Heart left ventricle (tissue), 13 donors: ENCODE measurements around the gene NUTF2.

Experiments used
- CTCF ChIP-seq, 12 donors: fragments of 200-600 bp; sonication (generic) in 4 of 12; IDR thresholded peaks; one replicate each; pipeline versions ENCODE4 v1.5.0 to v1.8.0; 2018 to 2022; ENCODE audit warnings: antibody characterized with exemption in 12 of 12, mild to moderate bottlenecking in 5 of 12
- POLR2A ChIP-seq, 2 donors: fragments of 450-650 bp; IDR thresholded peaks; one replicate each; pipeline ENCODE4 v1.6.1; 2017; ENCODE audit warnings: antibody characterized with exemption in 2 of 2, mild to moderate bottlenecking in 2 of 2, moderate library complexity in 2 of 2
- donor health status: ischemic (EF 13 %, LVEDD 7.1; RV severe dilation, severe dysfunction).
- donor health status: DM: no; HTN: yes; CAD: no.
- donor health status: DM: no; HTN: no; CAD: no.
- donor health status: ischemic (EF 25% LVEDD 6.9; RV normal size, moderate dysfunction).
- donor health status: ischemic (EF 25% LVEDD 5.7; RV mildly dilated, moderate dysfunction).
- donor health status: ischemic (EF 35%, LVEDD 5.7; RV mildly dilated, moderate dysfunction).
- donor health status: nonischemic (EF 11% LVEDD 7.7; RV severe dilation, severe dysfunction).
- donor health status: DM: yes; HTN: yes; CAD: no.
- donor health status: PGD.
- donor health status: ischemic (EF 29% LVEDD 5.4; RV normal size, mild dysfunction).
- donor health status: nonischemic (EF 23%, LVEDD 6.1; RV moderate dilation, normal function).

DNA sequence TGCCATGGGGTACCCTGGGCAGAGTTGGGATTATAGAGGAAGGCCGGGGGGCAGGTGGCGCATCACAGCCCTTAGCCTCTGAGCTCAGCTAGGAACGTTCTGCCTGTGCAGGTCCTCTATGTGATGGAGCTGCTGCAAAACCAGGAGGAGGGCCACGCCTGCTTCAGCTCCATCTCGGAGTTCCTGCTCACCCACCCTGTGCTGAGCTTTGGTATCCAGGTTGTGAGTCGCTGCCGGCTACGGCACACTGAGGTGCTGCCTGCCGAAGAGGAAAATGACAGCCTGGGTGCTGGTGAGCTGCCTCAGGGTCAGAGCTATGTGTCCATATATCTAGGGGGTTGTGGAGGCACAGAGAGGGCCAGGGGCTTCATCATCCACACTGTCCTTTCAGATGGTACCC lies 32.1 kb downstream of the NUTF2 start:
- TF ChIP-seq CTCF (IDR thresholded peaks at IDR 0.05) = no peak
- TF ChIP-seq POLR2A (IDR thresholded peaks at IDR 0.05) = no peak
